HG03432 (cell line): ENCODE measurements around the gene PLEKHH2.

Experiments used
- ATAC-seq: cut with Tn5 transposase; IDR thresholded peaks from one replicate; pipeline ENCODE4 v1.9.1; 2021; ENCODE audit warnings: mild to moderate bottlenecking, moderate library complexity; ENCODE audit not compliant: unreplicated experiment

The PLEKHH2 gene

DNA sequence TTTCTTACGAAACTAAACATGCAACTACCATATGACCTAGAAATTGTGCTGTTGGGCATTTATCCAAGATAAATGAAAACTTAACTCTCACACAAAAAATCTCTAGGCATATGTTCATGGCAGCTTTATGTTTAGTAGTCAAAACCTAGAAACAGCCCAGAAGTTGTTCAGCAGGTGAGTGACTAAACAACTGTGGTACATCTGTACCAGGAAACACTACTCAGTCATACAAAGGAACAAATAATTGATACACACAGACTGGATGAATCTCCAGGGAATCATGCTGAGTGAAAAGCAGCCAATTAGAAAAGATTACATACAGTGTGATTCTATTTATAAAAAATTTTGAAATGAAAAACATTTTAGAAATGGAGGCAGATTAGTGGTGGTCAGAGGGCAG, 166.1 kb downstream of the PLEKHH2 start:
- no peak for ATAC-seq

DNA sequence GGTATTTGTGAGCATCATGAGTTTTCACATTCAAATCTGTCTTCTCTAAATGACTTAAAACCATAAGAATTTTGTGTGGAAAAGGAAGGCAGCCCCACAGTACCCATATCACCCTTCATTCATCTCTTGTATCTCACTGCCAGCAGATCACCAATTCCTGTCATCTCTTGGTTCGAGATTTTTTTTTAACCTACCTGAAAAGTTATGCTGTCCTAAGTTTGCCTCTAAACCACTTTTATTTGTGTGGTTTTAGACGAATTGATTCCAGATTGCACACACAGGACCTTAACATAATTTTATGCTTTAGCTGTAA, 169.6 kb downstream of the PLEKHH2 start:
- ATAC-seq: no peak

DNA sequence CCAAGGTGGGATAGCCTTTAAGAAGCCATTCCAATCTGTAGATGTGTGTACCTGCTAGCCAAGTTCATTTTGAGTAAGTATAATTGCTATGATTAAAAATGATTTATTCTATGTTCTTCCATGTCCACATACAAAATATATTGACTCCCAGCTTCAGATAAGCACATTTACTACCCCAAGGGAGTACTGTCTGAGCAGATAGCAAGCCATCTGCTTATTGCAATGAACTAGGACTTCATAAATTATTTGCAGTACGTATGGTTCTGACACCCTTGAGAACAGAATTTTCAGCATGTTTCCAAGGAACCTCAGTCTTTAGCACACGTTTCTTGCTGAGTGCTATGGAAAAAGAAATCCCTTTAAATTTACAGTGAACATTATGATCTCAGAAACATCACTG, 173.4 kb downstream of the PLEKHH2 start:
- no peak for ATAC-seq

DNA sequence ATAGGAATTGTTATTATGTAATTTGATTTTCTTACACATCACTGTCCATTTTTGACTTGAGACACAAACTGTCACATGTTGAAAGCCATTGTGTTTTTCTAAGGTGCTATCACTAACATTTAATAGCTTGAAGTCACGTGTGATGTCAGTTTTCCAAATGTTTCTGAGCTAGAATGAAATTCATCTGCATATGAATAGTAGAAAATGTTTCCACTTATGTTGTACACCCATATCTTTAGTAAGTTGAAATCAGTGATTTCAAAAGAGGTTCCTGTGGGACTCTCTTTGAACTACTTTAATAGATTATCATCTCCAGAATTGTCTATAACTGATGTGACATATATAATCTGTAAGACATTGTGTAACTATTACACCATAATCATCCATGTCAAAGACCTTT, 173.8 kb downstream of the PLEKHH2 start:
- no peak for ATAC-seq

DNA sequence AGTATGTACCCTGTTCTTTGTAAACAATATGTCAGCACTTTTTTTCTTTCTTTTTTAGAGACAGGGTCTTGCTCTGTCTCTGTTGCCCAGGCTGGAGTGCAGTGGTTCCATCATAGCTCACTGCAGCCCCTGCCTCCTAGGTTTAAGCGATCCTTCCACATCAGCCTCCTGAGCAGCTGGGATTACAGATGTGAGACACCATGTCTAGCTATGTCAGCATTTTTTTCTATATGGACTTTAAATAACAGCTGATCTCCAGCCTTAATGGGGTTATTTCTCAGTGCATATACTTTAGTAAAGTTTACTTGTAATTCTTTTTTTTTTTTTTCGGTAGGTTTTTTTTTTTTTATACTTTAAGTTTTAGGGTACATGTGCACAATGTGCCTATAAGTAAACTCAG, 174.9 kb downstream of the PLEKHH2 start:
- ATAC-seq: no peak

DNA sequence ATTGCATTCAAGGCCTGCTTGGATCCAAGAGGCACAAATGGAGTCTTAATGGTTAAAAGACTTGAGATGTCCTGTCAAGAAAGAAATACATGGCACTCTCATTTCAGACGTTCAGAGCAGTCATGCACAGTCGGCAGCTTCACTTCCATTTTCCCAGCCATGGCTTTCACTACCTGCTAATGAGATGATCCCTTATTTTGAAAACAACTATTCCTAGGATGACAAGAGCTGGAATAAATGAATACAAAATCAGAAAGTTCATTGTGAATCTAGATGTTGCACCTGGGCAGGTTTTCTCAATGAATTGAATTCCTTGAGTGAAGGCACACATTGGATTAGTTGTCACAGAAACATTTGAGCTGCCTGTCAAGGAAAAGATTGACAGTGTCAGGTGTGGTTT, 175.9 kb downstream of the PLEKHH2 start:
- ATAC-seq: no peak

DNA sequence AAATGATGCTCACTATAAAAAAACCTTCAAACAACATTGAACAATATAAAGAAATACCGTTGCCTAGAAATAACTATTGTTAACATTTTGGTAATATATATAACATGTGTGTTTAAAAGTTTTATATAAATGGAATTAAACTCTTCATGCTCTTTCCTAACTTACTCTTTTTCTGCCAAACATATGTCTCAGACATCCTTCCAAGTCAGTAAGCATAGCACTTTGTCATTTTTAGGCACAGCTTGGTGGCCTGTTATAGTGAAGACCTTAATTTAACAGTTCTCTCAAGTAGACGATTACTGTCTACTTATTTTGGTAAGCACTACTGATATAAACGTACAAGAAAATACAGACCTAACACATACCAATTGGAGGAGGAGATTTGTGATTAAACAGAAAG, 177.7 kb downstream of the PLEKHH2 start:
- ATAC-seq: no peak
